Measurements from ENCODE around the gene CRY2.
"Not testable (repeated sequence)": the region's sequence is repeated elsewhere in the genome, so short reads cannot be mapped to it uniquely, and the experiment has no call there.

CRY2 gene

GRCh38 chr11:45902452-45903380 is 55.4 kb downstream of the CRY2 start:
- no peak overlapping the region for H3K27ac ChIP-seq
- TF ChIP-seq ZFX (IDR thresholded peaks at IDR 0.05; ENCODE audit: borderline replicate concordance) = no peak
- TF ChIP-seq, protein P1, sequence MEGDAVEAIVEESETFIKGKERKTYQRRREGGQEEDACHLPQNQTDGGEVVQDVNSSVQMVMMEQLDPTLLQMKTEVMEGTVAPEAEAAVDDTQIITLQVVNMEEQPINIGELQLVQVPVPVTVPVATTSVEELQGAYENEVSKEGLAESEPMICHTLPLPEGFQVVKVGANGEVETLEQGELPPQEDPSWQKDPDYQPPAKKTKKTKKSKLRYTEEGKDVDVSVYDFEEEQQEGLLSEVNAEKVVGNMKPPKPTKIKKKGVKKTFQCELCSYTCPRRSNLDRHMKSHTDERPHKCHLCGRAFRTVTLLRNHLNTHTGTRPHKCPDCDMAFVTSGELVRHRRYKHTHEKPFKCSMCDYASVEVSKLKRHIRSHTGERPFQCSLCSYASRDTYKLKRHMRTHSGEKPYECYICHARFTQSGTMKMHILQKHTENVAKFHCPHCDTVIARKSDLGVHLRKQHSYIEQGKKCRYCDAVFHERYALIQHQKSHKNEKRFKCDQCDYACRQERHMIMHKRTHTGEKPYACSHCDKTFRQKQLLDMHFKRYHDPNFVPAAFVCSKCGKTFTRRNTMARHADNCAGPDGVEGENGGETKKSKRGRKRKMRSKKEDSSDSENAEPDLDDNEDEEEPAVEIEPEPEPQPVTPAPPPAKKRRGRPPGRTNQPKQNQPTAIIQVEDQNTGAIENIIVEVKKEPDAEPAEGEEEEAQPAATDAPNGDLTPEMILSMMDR (IDR thresholded peaks at IDR 0.05) = no peak

GRCh38 chr11:45904309-45904915 is 57.1 kb downstream of the CRY2 start:
- TF ChIP-seq, protein P1 (IDR thresholded peaks at IDR 0.05) = no peak
- no peak for TF ChIP-seq ZFX (IDR thresholded peaks at IDR 0.05; ENCODE audit: borderline replicate concordance)
- H3K27ac ChIP-seq = peak overlapping the region; percentile 27; the same call in 1 of the 2 replicates

DNA sequence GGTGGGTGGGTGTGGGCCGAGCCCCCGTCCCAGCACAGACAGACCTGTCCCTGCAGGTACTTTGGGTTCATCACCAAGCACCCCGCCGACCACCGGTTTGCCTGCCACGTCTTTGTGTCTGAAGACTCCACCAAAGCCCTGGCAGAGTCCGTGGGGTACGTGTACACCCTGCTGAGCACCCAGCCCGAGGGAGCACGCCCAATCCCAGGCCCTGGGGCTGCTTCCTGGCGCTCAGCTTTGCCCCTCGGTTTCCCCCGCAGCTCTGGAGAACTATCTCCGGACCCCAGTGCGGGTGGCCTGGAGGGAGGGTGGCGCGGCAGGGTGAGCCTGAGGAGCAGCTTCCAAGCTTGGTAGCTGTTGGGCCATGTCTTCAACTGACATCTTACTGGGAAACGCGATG is 57.8 kb downstream of the CRY2 start:
- H3K27ac ChIP-seq = no peak overlapping the region
- no peak for TF ChIP-seq ZFX (IDR thresholded peaks at IDR 0.05; ENCODE audit: borderline replicate concordance)
- TF ChIP-seq, protein P1 (IDR thresholded peaks at IDR 0.05) = no peak

GRCh38 chr11:45905576-45905975 is 58.3 kb downstream of the CRY2 start:
- H3K27ac ChIP-seq = not testable (repeated sequence)

DNA sequence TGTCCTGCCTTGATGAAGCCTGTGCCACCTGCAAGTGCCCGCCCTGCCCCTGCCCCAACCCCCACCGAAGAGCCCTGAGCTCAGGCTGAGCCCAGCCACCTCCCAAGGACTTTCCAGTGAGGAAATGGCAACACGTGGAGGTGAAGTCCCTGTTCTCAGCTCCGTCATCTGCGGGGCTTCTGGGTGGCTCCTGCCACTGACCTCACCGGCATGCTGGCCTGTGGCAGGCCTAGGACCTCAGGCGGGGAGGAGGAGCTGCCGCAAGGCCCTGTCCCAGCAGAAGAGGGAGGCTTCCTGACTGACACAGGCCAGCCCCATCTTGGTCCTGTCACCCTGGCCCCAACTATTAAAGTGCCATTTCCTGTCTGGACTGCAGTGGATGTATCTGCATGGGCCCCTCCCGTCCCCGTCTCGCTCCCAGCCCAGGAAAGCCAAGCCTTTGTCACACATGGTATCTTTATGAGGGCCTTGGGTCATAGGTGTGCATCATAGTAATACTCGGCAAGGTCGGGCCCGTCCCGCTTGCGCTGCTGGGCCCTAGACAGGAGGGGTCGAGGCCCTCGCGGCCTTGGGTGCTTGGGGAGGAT is 58.9 kb downstream of the CRY2 start:
- no peak overlapping the region for H3K27ac ChIP-seq
- TF ChIP-seq, protein P1 (IDR thresholded peaks at IDR 0.05) = no peak
- TF ChIP-seq ZFX (IDR thresholded peaks at IDR 0.05; ENCODE audit: borderline replicate concordance) = no peak

DNA sequence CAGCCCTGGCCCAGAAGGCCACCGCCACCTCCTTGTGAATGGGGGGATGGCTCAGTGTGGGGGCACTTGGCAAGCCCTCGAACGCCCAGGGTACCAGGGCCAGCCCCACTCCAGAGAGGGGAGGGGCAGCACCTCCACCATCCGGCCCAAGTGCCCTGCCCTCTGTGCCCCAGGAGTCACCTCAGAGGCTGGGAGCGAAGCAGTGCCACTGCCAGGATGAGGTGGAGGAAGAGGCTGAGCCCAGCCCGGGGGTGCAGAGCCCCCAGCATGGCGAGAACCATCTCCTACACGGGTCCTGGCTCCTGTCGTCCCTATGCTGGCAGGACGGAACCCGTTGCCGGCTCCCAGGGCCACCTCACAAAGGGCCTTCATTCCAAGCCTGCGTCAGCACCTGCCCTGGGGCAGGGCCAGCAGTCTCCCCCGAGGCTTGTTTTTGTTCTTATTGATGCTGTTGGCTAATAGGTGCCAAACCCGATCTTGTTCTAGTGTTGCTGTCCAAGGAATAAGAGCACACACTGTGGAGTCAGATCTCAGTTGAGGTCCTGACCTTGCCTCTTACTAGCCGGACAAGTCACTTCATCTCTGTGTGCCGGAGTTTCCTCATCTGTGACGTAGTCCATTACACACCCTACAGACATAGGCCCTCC is 59.8 kb downstream of the CRY2 start, which contains the start of gene FREY1:
FREY1 (minus strand) TSS at position 307 of the 647 bp plus-strand sequence; CDS start at position 281, 26 bp downstream.
- no peak for TF ChIP-seq ZFX (IDR thresholded peaks at IDR 0.05; ENCODE audit: borderline replicate concordance)
- TF ChIP-seq, protein P1 (IDR thresholded peaks at IDR 0.05) = no peak
- peak within 1 kb of the TSS; percentile 46 for H3K27ac ChIP-seq

DNA sequence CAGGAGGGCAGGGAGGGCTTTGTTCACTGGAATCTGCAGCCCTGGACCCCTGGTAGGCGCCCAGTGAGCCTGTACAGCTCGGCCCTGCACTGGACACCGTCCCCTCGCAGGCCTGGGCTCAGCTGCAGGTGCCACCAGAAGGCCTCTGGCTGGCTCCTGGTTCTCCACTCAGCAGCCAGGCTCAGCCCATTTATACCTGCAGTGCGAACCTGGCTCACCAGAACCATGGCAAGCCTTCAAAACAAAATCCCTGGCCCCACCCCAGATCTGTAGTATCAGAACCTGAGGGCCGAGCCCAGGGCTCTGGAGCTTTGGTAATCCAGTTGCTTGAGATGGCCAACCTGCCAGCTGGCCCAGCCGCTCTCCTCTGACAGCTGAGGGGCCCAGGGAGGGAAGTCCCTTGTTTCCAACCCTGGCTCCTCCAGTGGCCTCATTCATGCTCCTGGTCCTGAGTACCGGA is 60.7 kb downstream of the CRY2 start:
- H3K27ac ChIP-seq = peak overlapping the region; percentile 46
- TF ChIP-seq, protein P1 (IDR thresholded peaks at IDR 0.05) = no peak
